Neural cell (in vitro differentiated cells): ENCODE measurements around the gene AQP12A. TPM values are rescaled to one million over a fixed set of nuclear protein-coding genes. Genes with fewer than 3 reads are reported as not detected.

Source experiments
- H2AFZ ChIP-seq: fragments of 200-600, 300-800 bp; sonication (generic), shearing (Covaris generic); 2 replicates; pipeline ENCODE4 v1.6.0; 2014; ENCODE audit warnings: low read depth, mild to moderate bottlenecking, antibody characterized with exemption, low read length, moderate library complexity
- H3F3A ChIP-seq: fragments of 200-600 bp; shearing (Covaris generic); 2 replicates; pipeline ENCODE4 v1.6.1; 2016; ENCODE audit warnings: mild to moderate bottlenecking, moderate library complexity, mixed read lengths, antibody characterized with exemption, low read length; ENCODE audit not compliant: insufficient read depth, poor library complexity, severe bottlenecking
- H3K27ac ChIP-seq: fragments of 200-600, 300-800 bp; sonication (generic), shearing (Covaris generic); 2 replicates; pipeline ENCODE4 v1.5.1; 2014; ENCODE audit warnings: mild to moderate bottlenecking, low read length, moderate library complexity
- H3K27me3 ChIP-seq: fragments of 300-800, 200-600 bp; sonication (generic), shearing (Covaris generic); 2 replicates; pipeline ENCODE4 v1.6.0; 2014; ENCODE audit warnings: mild to moderate bottlenecking, low read depth, low read length, moderate library complexity; ENCODE audit not compliant: insufficient read depth
- H3K36me3 ChIP-seq: fragments of 300-800, 200-600 bp; sonication (generic), shearing (Covaris generic); 2 replicates; pipeline ENCODE4 v1.5.1; 2014; ENCODE audit warnings: mild to moderate bottlenecking, antibody characterized with exemption, low read length, moderate library complexity; ENCODE audit not compliant: insufficient read depth
- H3K4me2 ChIP-seq: fragments of 300-800, 200-600 bp; sonication (generic), shearing (Covaris generic); 2 replicates; pipeline ENCODE4 v1.6.0; 2014; ENCODE audit warnings: mild to moderate bottlenecking, low read length
- H3K4me3 ChIP-seq: fragments of 300-800, 200-600 bp; sonication (generic), shearing (Covaris generic); 2 replicates; pipeline ENCODE4 v1.5.1; 2014; ENCODE audit warnings: mild to moderate bottlenecking, low read length, moderate library complexity
- H3K79me2 ChIP-seq: fragments of 200-600 bp; shearing (Covaris generic); replicated peaks from 2 replicates; pipeline ENCODE4 v1.6.0; 2014; ENCODE audit warnings: mild to moderate bottlenecking, low read length, moderate library complexity; ENCODE audit not compliant: insufficient read depth
- H3K9ac ChIP-seq: fragments of 300-800, 200-600 bp; sonication (generic), shearing (Covaris generic); 2 replicates; pipeline ENCODE4 v1.6.1; 2016; ENCODE audit warnings: mild to moderate bottlenecking, low read length, mixed read lengths
- H3K9me2 ChIP-seq: fragments of 200-600 bp; shearing (Covaris generic); 2 replicates; pipeline ENCODE4 v1.6.1; 2016; ENCODE audit warnings: mild to moderate bottlenecking, low read length, mixed read lengths; ENCODE audit not compliant: insufficient read depth
- H3K9me3 ChIP-seq: fragments of 200-600, 300-800 bp; sonication (generic), shearing (Covaris generic); 2 replicates; pipeline ENCODE4 v1.6.1; 2016; ENCODE audit warnings: mild to moderate bottlenecking, mixed run types, low read length, moderate library complexity, mixed read lengths
- H4K20me1 ChIP-seq: fragments of 200-600 bp; shearing (Covaris generic); 2 replicates; pipeline ENCODE4 v1.6.1; 2016; ENCODE audit warnings: mild to moderate bottlenecking, mixed run types; ENCODE audit not compliant: insufficient read depth
- EP300 ChIP-seq: fragments of 450-650 bp; conservative IDR thresholded peaks from 2 replicates; pipeline ENCODE4 v1.6.1; 2014; ENCODE audit warnings: antibody characterized with exemption, mild to moderate bottlenecking, moderate library complexity; ENCODE audit not compliant: poor library complexity, severe bottlenecking
- EZH2 ChIP-seq: fragments of 200-600, 300-800 bp; shearing (Covaris generic), sonication (generic); IDR thresholded peaks from 2 replicates; pipeline ENCODE4 v1.6.1; 2014; ENCODE audit warnings: antibody characterized with exemption, low read length, borderline replicate concordance, mild to moderate bottlenecking; ENCODE audit not compliant: insufficient read depth, poor library complexity, severe bottlenecking
- MXI1 ChIP-seq: fragments of 450-650 bp; conservative IDR thresholded peaks from 2 replicates; pipeline ENCODE4 v1.6.1; 2014; ENCODE audit warnings: antibody characterized with exemption, mild to moderate bottlenecking; ENCODE audit not compliant: poor library complexity, severe bottlenecking
- POLR2AphosphoS5 ChIP-seq: IDR thresholded peaks from 2 replicates; pipeline ENCODE4 v1.6.1; 2012
- RAD21 ChIP-seq: fragments of 450-650 bp; conservative IDR thresholded peaks from 2 replicates; pipeline ENCODE4 v1.6.1; 2014; ENCODE audit warnings: antibody characterized with exemption, mild to moderate bottlenecking, moderate library complexity
- SMC3 ChIP-seq: fragments of 450-650 bp; conservative IDR thresholded peaks from 2 replicates; pipeline ENCODE4 v1.6.1; 2014; ENCODE audit warnings: antibody characterized with exemption, mild to moderate bottlenecking, moderate library complexity; ENCODE audit not compliant: poor library complexity
- TAF1 ChIP-seq: IDR thresholded peaks from 2 replicates; pipeline ENCODE4 v1.6.1; 2012; ENCODE audit warnings: low read depth
- polyA plus RNA-seq: library from polyadenylated mRNA; depleted of rRNA; stranded (reverse); fragments of >200 nt; gene quantifications from 2 replicates; pipeline ENCODE4 v1.2.3, GENCODE V29; 2014
- TF ChIP-seq, protein P1 (sequence below): IDR thresholded peaks from 2 replicates; pipeline ENCODE4 v1.6.1; 2012; ENCODE audit warnings: borderline replicate concordance
- TF ChIP-seq, protein P2 (sequence below): fragments of 450-650 bp; IDR thresholded peaks from 2 replicates; pipeline ENCODE4 v1.5.1; 2014; ENCODE audit warnings: antibody characterized with exemption, mild to moderate bottlenecking, moderate library complexity; ENCODE audit not compliant: poor library complexity, severe bottlenecking

The AQP12A gene
- polyA plus RNA-seq, 1 donor from 2014 or later = not detected

- Histone ChIP-seq H3K4me3 (no peak overlapping the region), H3K9me2 (no peaks in the 10 kb centered on the region), H2AFZ (no peak overlapping the region), H3K27ac (no peak overlapping the region), H3K27me3 (no peaks in the 10 kb centered on the region), H3K9ac (no peak overlapping the region), H3K9me3 (no peaks in the 10 kb centered on the region), H3F3A (no peaks in the 10 kb centered on the region), H3K79me2 (no peaks in the 10 kb centered on the region), H3K36me3 (no peaks in the 10 kb centered on the region), H3K4me2 (no peak overlapping the region), H4K20me1 (no peaks in the 10 kb centered on the region)
- TF ChIP-seq MXI1 (no peak), SMC3 (no peak), EP300 (no peak), EZH2 (no peak), TAF1 (no peak), POLR2AphosphoS5 (no peak), RAD21 (no peak)
- TF ChIP-seq, protein P1, sequence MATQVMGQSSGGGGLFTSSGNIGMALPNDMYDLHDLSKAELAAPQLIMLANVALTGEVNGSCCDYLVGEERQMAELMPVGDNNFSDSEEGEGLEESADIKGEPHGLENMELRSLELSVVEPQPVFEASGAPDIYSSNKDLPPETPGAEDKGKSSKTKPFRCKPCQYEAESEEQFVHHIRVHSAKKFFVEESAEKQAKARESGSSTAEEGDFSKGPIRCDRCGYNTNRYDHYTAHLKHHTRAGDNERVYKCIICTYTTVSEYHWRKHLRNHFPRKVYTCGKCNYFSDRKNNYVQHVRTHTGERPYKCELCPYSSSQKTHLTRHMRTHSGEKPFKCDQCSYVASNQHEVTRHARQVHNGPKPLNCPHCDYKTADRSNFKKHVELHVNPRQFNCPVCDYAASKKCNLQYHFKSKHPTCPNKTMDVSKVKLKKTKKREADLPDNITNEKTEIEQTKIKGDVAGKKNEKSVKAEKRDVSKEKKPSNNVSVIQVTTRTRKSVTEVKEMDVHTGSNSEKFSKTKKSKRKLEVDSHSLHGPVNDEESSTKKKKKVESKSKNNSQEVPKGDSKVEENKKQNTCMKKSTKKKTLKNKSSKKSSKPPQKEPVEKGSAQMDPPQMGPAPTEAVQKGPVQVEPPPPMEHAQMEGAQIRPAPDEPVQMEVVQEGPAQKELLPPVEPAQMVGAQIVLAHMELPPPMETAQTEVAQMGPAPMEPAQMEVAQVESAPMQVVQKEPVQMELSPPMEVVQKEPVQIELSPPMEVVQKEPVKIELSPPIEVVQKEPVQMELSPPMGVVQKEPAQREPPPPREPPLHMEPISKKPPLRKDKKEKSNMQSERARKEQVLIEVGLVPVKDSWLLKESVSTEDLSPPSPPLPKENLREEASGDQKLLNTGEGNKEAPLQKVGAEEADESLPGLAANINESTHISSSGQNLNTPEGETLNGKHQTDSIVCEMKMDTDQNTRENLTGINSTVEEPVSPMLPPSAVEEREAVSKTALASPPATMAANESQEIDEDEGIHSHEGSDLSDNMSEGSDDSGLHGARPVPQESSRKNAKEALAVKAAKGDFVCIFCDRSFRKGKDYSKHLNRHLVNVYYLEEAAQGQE = no peak
- TF ChIP-seq, protein P2, sequence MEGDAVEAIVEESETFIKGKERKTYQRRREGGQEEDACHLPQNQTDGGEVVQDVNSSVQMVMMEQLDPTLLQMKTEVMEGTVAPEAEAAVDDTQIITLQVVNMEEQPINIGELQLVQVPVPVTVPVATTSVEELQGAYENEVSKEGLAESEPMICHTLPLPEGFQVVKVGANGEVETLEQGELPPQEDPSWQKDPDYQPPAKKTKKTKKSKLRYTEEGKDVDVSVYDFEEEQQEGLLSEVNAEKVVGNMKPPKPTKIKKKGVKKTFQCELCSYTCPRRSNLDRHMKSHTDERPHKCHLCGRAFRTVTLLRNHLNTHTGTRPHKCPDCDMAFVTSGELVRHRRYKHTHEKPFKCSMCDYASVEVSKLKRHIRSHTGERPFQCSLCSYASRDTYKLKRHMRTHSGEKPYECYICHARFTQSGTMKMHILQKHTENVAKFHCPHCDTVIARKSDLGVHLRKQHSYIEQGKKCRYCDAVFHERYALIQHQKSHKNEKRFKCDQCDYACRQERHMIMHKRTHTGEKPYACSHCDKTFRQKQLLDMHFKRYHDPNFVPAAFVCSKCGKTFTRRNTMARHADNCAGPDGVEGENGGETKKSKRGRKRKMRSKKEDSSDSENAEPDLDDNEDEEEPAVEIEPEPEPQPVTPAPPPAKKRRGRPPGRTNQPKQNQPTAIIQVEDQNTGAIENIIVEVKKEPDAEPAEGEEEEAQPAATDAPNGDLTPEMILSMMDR = no peak
Measured at GRCh38 chr2:240713928-240714746, 22.5 kb downstream of the AQP12A start.

DNA sequence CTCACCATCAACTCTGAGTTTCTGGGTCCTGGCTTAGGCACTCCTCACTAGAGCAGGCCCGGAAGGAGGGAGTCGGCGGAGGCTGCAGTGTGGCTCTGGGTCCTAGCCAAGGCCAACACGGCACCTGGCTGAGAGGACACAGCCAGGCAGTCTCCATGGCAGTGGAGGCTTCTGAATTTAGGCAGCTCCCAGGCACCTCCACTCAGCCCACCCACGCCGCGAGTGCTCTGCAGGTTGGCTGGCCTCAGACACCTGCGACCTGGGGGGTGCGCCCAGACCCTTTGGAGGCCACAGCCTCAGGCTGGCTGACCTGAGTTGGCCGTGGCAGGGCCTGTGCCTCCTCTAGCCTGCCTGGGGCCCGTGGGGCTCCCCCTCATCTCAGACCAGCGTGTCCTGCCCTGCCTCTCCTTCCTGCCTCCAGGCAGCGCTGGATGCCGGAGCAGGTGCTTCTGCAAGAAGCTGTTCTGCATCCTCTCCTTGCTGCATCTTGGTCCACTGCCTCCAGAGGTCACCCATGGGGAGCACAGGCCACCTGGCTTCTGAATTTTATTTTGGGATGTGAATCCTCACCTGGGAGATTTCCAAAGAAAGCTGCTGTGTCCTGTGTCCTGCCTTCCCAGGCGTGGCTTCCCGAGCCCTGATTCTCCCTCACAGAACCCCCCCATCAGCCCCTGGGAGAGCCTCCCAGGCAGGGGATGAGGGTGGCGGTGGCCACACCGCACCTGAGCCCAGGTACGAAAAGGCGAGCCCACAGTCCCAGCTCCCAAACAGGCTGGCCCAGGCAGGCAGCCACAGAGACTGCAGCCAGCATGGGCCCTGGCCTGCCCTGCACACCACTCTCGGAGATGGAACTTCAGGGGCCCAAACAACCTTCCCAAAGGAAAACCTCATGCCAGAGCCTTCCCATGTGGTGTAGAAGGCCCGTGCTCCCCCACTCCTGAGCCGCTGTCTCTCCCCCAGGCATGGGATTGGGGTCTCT is 23.4 kb downstream of the AQP12A start:
- no peak overlapping the region for H3K27ac ChIP-seq
- no peak overlapping the region for H3K9ac ChIP-seq
- H3K4me3 ChIP-seq = no peak overlapping the region
- TF ChIP-seq, protein P2 = no peak
- TF ChIP-seq POLR2AphosphoS5 (peak; percentile 7), EZH2 (no peak)
- TF ChIP-seq, protein P1 = no peak
- H2AFZ ChIP-seq = no peak overlapping the region
- no peaks in the 10 kb centered on the region for H3K9me3 ChIP-seq
- H3K27me3 ChIP-seq = no peaks in the 10 kb centered on the region
- H3F3A ChIP-seq = no peaks in the 10 kb centered on the region
- no peaks in the 10 kb centered on the region for H3K79me2 ChIP-seq
- H3K36me3 ChIP-seq = no peaks in the 10 kb centered on the region
- H3K9me2 ChIP-seq = no peaks in the 10 kb centered on the region
- no peaks in the 10 kb centered on the region for H4K20me1 ChIP-seq
- no peak overlapping the region for H3K4me2 ChIP-seq
